22Rv1 (cell line): ENCODE measurements around the gene EVL.

Source experiments
- H3K27ac ChIP-seq: fragments of 450-650 bp; 2 replicates; pipeline ENCODE4 v1.5.1; 2017
- CTCF ChIP-seq: fragments of 450-650 bp; IDR thresholded peaks from 2 replicates; pipeline ENCODE4 v1.5.1; 2017; ENCODE audit warnings: mild to moderate bottlenecking
- ZFX ChIP-seq: fragments of 450-650 bp; IDR thresholded peaks from 2 replicates; pipeline ENCODE4 v1.6.1; 2017; ENCODE audit warnings: antibody characterized with exemption, borderline replicate concordance

The EVL gene

GRCh38 chr14:100052819-100053218 is 12.4 kb upstream of the EVL start:
- TF ChIP-seq CTCF (no peak), ZFX (no peak)
- no peak overlapping the region for H3K27ac ChIP-seq

- no peak for TF ChIP-seq CTCF
- TF ChIP-seq ZFX = no peak
These were observed 10.7 kb upstream of the EVL start for GRCh38 chr14:100054316-100055075.

GRCh38 chr14:100056431-100056830 is 8.8 kb upstream of the EVL start:
- no peak for TF ChIP-seq ZFX
- no peak for TF ChIP-seq CTCF
- H3K27ac ChIP-seq = no peak overlapping the region

More at GRCh38 chr14:100054316-100055075, 10.7 kb upstream of the EVL start:
- no peak overlapping the region for H3K27ac ChIP-seq

DNA sequence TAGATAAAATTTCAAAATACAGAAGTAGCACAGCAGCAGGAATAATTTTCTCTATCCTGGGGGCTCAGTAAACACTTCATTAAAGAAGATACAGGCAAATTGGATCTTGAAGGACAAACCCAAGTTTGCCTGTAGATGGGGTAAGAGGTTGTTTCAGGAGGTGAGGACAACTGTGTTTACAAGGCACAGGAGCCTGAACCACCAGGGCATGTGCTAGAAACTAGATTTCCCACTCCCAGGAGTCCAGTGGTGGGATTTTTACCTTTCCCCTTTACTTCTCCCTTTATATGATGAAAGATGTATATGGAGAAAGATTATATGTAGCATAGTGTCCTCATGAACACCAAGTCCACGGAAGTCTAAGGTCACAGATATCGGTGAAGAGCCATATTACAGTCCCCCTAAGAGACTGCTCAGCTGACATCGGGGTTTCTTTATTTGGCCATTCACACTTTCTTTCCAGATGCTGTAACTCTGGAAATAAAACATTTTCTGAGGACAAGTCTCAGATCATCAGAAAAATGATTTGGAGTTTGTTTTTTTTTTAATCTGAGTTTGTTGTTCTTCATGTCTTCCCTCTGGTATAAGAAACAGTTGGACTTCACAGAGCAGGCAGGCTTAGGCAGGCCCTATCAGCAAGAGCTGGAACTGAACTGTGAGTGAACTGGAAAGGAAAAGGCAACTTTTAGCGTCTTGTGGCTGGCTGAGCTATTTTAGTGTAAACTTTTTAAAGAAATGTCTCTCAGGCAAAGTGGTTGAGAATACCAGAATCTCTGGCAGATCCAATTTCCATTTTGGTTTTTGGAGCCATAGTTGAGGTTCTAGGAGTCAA is 8.0 kb upstream of the EVL start:
- no peak for TF ChIP-seq ZFX
- TF ChIP-seq CTCF = peak; percentile 28
- H3K27ac ChIP-seq = no peak overlapping the region

- peak overlapping the region; percentile 54 for H3K27ac ChIP-seq
- TF ChIP-seq CTCF = no peak
- TF ChIP-seq ZFX = no peak
These were observed 6.3 kb upstream of the EVL start for GRCh38 chr14:100058777-100059437.

- peak overlapping the region; percentile 54 for H3K27ac ChIP-seq
These were observed 5.8 kb upstream of the EVL start for GRCh38 chr14:100059438-100059781.

More at GRCh38 chr14:100059438-100059781, 5.8 kb upstream of the EVL start:
- TF ChIP-seq CTCF (no peak), ZFX (no peak)
